DOHH2 (cell line): ENCODE data around the gene EEFSEC.

Experiments
- H3F3A ChIP-seq: fragments of 200-600 bp; sonication (generic), shearing (Covaris generic); 2 replicates; pipeline ENCODE4 v1.6.0; 2016; ENCODE audit warnings: antibody characterized with exemption, mild to moderate bottlenecking; ENCODE audit not compliant: control insufficient read depth, insufficient read depth
- H3K27ac ChIP-seq: fragments of 200-600 bp; sonication (generic); 2 replicates; pipeline ENCODE4 v1.5.1; 2014; ENCODE audit warnings: low read depth, mild to moderate bottlenecking, low read length, moderate library complexity
- H3K27me3 ChIP-seq: fragments of 200-600 bp; sonication (generic); 2 replicates; pipeline ENCODE4 v1.6.1; 2014; ENCODE audit warnings: mild to moderate bottlenecking, low read length, mixed read lengths; ENCODE audit not compliant: control insufficient read depth
- H3K36me3 ChIP-seq: fragments of 200-600 bp; sonication (generic); 2 replicates; pipeline ENCODE4 v1.6.1; 2014; ENCODE audit warnings: mild to moderate bottlenecking, low read length, moderate library complexity, mixed read lengths; ENCODE audit not compliant: control insufficient read depth
- H3K4me1 ChIP-seq: fragments of 200-600 bp; sonication (generic); 2 replicates; pipeline ENCODE4 v1.6.1; 2014; ENCODE audit warnings: mild to moderate bottlenecking, low read length, mixed read lengths; ENCODE audit not compliant: control insufficient read depth
- H3K4me2 ChIP-seq: fragments of 200-600 bp; sonication (generic); 2 replicates; pipeline ENCODE4 v1.6.0; 2014; ENCODE audit warnings: mild to moderate bottlenecking, low read length, moderate library complexity
- H3K4me3 ChIP-seq: fragments of 200-600 bp; sonication (generic); 2 replicates; pipeline ENCODE4 v1.5.1; 2014; ENCODE audit warnings: mild to moderate bottlenecking, low read length, mixed read lengths
- H3K79me2 ChIP-seq: fragments of 200-600 bp; sonication (generic); 2 replicates; pipeline ENCODE4 v1.6.1; 2014; ENCODE audit warnings: mild to moderate bottlenecking, low read length, mixed read lengths; ENCODE audit not compliant: control insufficient read depth
- H3K9me2 ChIP-seq: fragments of 200-600 bp; sonication (generic); replicated peaks from 2 replicates; pipeline ENCODE4 v1.6.1; 2014; ENCODE audit warnings: mild to moderate bottlenecking, low read length, mixed read lengths; ENCODE audit not compliant: control insufficient read depth
- H3K9me3 ChIP-seq: fragments of 200-600 bp; sonication (generic); 2 replicates; pipeline ENCODE4 v1.6.1; 2014; ENCODE audit warnings: antibody characterized with exemption, low read length, mixed read lengths; ENCODE audit not compliant: control insufficient read depth, insufficient read depth
- H4K20me1 ChIP-seq: fragments of 200-600 bp; sonication (generic); 2 replicates; pipeline ENCODE4 v1.6.0; 2014; ENCODE audit warnings: low read depth, mild to moderate bottlenecking, antibody characterized with exemption, low read length, moderate library complexity; ENCODE audit not compliant: control insufficient read depth, insufficient read depth
- EZH2phosphoT487 ChIP-seq: fragments of 200-600 bp; sonication (generic); IDR thresholded peaks from 2 replicates; pipeline ENCODE4 v1.6.1; 2017; ENCODE audit warnings: borderline replicate concordance, mild to moderate bottlenecking, antibody characterized with exemption, low read length, moderate library complexity, mixed read lengths
- TF ChIP-seq, protein P1 (sequence below): fragments of 200-600 bp; sonication (generic); IDR thresholded peaks from one replicate; pipeline ENCODE4 v1.5.1; 2014; ENCODE audit warnings: antibody characterized with exemption, mild to moderate bottlenecking, low read depth, low read length; ENCODE audit not compliant: poor library complexity, severe bottlenecking

Gene EEFSEC

DNA sequence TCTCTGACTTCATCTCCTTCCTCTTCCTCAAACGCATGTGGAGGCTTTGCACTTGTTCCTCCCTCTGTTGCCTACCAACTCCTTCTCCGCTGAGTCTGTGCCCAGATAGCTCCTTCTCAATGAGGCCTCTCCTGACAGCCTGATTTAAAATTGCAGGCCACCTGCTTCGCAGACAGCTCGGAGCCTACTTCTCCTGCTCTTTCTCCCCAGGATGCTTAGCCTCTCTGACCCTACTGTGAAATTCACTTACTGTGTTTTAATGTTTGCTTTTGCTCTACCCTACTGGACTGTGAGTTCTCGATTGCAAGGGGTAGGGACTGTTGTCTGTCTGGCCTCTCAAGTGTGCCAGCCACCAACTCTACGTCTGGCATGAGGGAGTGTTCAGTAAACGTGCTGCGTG, 83.4 kb downstream of the EEFSEC start:
- 0 out of 2 replicates have a peak overlapping the region, but pooled peaks have one; percentile 17 for H3K4me3 ChIP-seq
- no peaks in the 10 kb centered on the region for H3F3A ChIP-seq
- no peaks in the 10 kb centered on the region for H3K27me3 ChIP-seq
- TF ChIP-seq, protein P1, sequence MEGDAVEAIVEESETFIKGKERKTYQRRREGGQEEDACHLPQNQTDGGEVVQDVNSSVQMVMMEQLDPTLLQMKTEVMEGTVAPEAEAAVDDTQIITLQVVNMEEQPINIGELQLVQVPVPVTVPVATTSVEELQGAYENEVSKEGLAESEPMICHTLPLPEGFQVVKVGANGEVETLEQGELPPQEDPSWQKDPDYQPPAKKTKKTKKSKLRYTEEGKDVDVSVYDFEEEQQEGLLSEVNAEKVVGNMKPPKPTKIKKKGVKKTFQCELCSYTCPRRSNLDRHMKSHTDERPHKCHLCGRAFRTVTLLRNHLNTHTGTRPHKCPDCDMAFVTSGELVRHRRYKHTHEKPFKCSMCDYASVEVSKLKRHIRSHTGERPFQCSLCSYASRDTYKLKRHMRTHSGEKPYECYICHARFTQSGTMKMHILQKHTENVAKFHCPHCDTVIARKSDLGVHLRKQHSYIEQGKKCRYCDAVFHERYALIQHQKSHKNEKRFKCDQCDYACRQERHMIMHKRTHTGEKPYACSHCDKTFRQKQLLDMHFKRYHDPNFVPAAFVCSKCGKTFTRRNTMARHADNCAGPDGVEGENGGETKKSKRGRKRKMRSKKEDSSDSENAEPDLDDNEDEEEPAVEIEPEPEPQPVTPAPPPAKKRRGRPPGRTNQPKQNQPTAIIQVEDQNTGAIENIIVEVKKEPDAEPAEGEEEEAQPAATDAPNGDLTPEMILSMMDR = no peak
- no peak for TF ChIP-seq EZH2phosphoT487
- no peaks in the 10 kb centered on the region for H3K9me3 ChIP-seq
- H3K9me2 ChIP-seq = no peaks in the 10 kb centered on the region
- H3K27ac ChIP-seq = no peak overlapping the region
- H3K79me2 ChIP-seq = peaks cover 10% of the 10 kb centered on the region
- 0 out of 2 replicates have a peak, but pooled peaks cover 4% of the 10 kb centered on the region for H4K20me1 ChIP-seq
- peak overlapping the region; percentile 22; the same call in 1 of the 2 replicates for H3K4me2 ChIP-seq
- H3K4me1 ChIP-seq = peaks cover 17% of the 10 kb centered on the region
- H3K36me3 ChIP-seq = no peaks in the 10 kb centered on the region

GRCh38 chr3:128237348-128238183, 84.3 kb downstream of the EEFSEC start:
- Histone ChIP-seq H3K4me3 (no peak overlapping the region), H3K27me3 (no peaks in the 10 kb centered on the region), H3K9me3 (no peaks in the 10 kb centered on the region), H3K79me2 (peaks cover 10% of the 10 kb centered on the region), H4K20me1 (0 out of 2 replicates have a peak, but pooled peaks cover 4% of the 10 kb centered on the region), H3K4me1 (peaks cover 17% of the 10 kb centered on the region), H3K9me2 (no peaks in the 10 kb centered on the region), H3F3A (no peaks in the 10 kb centered on the region), H3K4me2 (no peak overlapping the region), H3K27ac (no peak overlapping the region), H3K36me3 (no peaks in the 10 kb centered on the region)
- no peak for TF ChIP-seq EZH2phosphoT487
- TF ChIP-seq, protein P1 = no peak

- Histone ChIP-seq H3K4me2 (no peak overlapping the region), H3K9me3 (no peaks in the 10 kb centered on the region), H3K4me3 (no peak overlapping the region), H3K27me3 (no peaks in the 10 kb centered on the region), H3K27ac (no peak overlapping the region), H3K9me2 (no peaks in the 10 kb centered on the region), H3K4me1 (peaks cover 17% of the 10 kb centered on the region), H3K79me2 (peaks cover 6% of the 10 kb centered on the region), H3F3A (no peaks in the 10 kb centered on the region), H3K36me3 (no peaks in the 10 kb centered on the region), H4K20me1 (no peaks in the 10 kb centered on the region)
- TF ChIP-seq EZH2phosphoT487 = no peak
- TF ChIP-seq, protein P1 = no peak
Observed at GRCh38 chr3:128238184-128238489, 84.9 kb downstream of the EEFSEC start.
